Brain microvascular endothelial cell (primary cell): ENCODE measurements around the gene WDR35.

Experiments
- DNase-seq: peaks from one replicate; pipeline ENCODE4 v3.0.0-alpha.2; 2020
- H3K27ac ChIP-seq: fragments of 250-450 bp; sonication (Bioruptor Pico); 2 replicates; pipeline ENCODE4 v1.5.1; 2020; ENCODE audit warnings: mild to moderate bottlenecking, moderate library complexity
- H3K27me3 ChIP-seq: fragments of 250-450 bp; sonication (Bioruptor Pico); replicated peaks from 2 replicates; pipeline ENCODE4 v1.5.1; 2020; ENCODE audit warnings: mild to moderate bottlenecking
- H3K36me3 ChIP-seq: fragments of 250-450 bp; sonication (Bioruptor Pico); replicated peaks from 2 replicates; pipeline ENCODE4 v1.5.1; 2020; ENCODE audit warnings: mild to moderate bottlenecking
- H3K4me3 ChIP-seq: 2 replicates; pipeline ENCODE4 v1.5.1; 2011; ENCODE audit warnings: low read depth, mild to moderate bottlenecking, control low read depth, low read length, moderate library complexity
- in situ Hi-C: cut with HindIII; loops from 2 replicates; pipeline ENCODE4 v1.10.0; 2017; ENCODE audit warnings: low sequenced_read_pairs, low pct_ligation_motif_present
- TF ChIP-seq, protein P1 (sequence below): IDR thresholded peaks from 2 replicates; pipeline ENCODE4 v1.5.1; 2011; ENCODE audit warnings: low read depth, mild to moderate bottlenecking, moderate library complexity, low read length, control low read depth, inconsistent platforms; ENCODE audit errors: missing control alignments

The WDR35 gene

GRCh38 chr2:19868701-19869580 is 121.0 kb downstream of the WDR35 start:
- DNase-seq = no peak
- Histone ChIP-seq H3K36me3 (no peaks in the 10 kb centered on the region), H3K27me3 (no peaks in the 10 kb centered on the region), H3K4me3 (peak overlapping the region; percentile 57), H3K27ac (no peak overlapping the region)
- TF ChIP-seq, protein P1, sequence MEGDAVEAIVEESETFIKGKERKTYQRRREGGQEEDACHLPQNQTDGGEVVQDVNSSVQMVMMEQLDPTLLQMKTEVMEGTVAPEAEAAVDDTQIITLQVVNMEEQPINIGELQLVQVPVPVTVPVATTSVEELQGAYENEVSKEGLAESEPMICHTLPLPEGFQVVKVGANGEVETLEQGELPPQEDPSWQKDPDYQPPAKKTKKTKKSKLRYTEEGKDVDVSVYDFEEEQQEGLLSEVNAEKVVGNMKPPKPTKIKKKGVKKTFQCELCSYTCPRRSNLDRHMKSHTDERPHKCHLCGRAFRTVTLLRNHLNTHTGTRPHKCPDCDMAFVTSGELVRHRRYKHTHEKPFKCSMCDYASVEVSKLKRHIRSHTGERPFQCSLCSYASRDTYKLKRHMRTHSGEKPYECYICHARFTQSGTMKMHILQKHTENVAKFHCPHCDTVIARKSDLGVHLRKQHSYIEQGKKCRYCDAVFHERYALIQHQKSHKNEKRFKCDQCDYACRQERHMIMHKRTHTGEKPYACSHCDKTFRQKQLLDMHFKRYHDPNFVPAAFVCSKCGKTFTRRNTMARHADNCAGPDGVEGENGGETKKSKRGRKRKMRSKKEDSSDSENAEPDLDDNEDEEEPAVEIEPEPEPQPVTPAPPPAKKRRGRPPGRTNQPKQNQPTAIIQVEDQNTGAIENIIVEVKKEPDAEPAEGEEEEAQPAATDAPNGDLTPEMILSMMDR = no peak
- in situ Hi-C loops = loop anchor here (25.0 kb wide), 1 partner anchor 507 kb away; the partner anchor contains the start of gene OSR1

GRCh38 chr2:19868224-19868623 is 121.7 kb downstream of the WDR35 start:
- H3K36me3 ChIP-seq = no peaks in the 10 kb centered on the region
- in situ Hi-C loops = loop anchor here (25.0 kb wide), 1 partner anchor 506 kb away; the partner anchor contains the start of gene OSR1
- TF ChIP-seq, protein P1 = no peak
- no peak for DNase-seq
- H3K27ac ChIP-seq = no peak overlapping the region
- H3K27me3 ChIP-seq = no peaks in the 10 kb centered on the region
- H3K4me3 ChIP-seq = peak overlapping the region; percentile 57

DNA sequence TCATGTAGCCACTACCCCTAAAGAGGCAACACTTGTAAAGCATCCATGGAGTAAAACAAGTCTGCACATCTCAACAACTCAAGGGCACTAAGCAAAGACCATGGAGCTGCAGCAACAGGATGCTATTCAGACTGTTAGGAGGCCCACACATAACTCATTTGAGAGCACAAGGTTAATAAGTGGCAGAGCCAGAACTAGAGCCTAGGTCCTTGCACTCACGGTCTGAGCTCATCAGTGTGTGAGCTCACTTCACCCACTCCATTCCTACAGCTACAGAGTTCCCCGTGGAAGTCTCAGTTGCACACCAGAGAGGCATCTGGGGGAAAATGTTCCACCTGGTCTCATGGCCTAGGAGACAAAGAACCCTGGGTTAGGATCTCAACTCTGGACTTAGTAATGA is 123.1 kb downstream of the WDR35 start:
- Histone ChIP-seq H3K4me3 (no peak overlapping the region), H3K36me3 (no peaks in the 10 kb centered on the region), H3K27me3 (no peaks in the 10 kb centered on the region), H3K27ac (no peak overlapping the region)
- in situ Hi-C loops = loop anchor here (25.0 kb wide), 1 partner anchor 504 kb away; the partner anchor contains the start of gene OSR1
- no peak for DNase-seq
- TF ChIP-seq, protein P1 = no peak

DNA sequence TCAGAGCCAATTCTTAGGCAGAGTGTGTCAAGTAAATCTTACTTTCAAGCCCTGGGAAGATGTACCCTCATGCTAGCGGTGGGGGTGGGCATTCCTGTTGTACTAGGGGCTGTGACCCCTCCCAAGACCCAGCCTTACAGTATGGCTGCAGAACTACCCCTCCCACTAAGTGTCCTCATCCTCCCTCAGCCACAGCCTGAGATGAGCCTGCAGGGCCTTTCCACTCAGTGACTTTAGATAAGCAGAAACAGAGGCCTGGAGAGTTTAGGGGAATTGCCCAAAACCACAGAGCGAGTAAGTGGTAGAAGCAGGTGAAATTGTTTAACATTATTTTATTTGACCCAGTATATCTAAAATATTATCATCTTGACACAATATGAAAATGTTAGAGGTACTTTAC is 124.8 kb downstream of the WDR35 start:
- in situ Hi-C loops = loop anchor here (25.0 kb wide), 1 partner anchor 503 kb away; the partner anchor contains the start of gene OSR1
- Histone ChIP-seq H3K4me3 (no peak overlapping the region), H3K27ac (no peak overlapping the region), H3K27me3 (no peaks in the 10 kb centered on the region), H3K36me3 (no peaks in the 10 kb centered on the region)
- no peak for DNase-seq
- TF ChIP-seq, protein P1 = no peak

GRCh38 chr2:19864381-19864780 is 125.5 kb downstream of the WDR35 start:
- H3K27me3 ChIP-seq = no peaks in the 10 kb centered on the region
- in situ Hi-C loops = loop anchor here (25.0 kb wide), 1 partner anchor 502 kb away; the partner anchor contains the start of gene OSR1
- no peak overlapping the region for H3K4me3 ChIP-seq
- no peak for DNase-seq
- no peaks in the 10 kb centered on the region for H3K36me3 ChIP-seq
- TF ChIP-seq, protein P1 = no peak
- no peak overlapping the region for H3K27ac ChIP-seq
